ENCODE data around the gene PPDPF. TPM values are rescaled to one million over a fixed set of nuclear protein-coding genes. Genes with fewer than 3 reads are reported as not detected.

PPDPF gene
- polyA plus RNA-seq, 1 donor (not counting 4 experiments of a cell fraction or from before 2014, with no cell fraction given), result 8.8 TPM

DNA sequence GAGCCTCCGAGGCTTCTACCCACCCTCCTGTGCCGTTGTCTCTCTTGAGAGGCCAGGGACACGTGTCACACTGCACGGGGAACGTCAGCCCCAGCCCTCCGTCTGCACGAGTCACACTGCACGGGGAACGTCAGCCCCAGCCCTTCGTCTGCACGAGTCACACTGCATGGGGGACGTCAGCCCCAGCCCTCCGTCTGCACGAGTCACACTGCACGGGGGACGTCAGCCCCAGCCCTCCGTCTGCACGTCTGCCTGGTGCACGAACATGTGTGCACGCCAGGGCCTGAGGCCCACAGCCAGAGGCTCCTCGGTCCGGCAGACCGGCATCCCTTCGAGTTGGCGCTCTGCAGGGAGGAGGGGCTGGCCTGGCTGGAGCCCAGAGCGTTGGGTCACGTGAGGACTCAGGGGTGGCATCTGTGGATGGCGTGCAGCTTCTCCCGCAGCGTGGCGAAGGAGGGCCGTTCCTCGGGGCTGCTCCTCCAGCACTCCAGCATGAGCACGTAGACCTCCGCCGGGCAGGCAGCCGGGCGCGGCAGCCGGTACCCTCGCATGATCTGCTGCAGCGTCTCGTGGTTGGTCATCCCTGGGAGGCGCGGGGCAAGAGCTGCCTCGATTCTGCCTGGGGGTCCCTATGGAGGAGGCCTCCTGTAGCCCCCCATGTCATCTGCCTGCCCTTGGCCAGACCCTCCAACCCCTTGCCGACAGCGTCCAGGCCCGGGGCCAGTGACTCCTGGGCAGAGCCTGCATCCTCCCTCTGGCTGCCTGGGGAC, 20.0 kb downstream of the PPDPF start:
- TF ChIP-seq EZH2 (IDR thresholded peaks at IDR 0.05; ENCODE audit: low read length), result no peak
- TF ChIP-seq, protein P1, sequence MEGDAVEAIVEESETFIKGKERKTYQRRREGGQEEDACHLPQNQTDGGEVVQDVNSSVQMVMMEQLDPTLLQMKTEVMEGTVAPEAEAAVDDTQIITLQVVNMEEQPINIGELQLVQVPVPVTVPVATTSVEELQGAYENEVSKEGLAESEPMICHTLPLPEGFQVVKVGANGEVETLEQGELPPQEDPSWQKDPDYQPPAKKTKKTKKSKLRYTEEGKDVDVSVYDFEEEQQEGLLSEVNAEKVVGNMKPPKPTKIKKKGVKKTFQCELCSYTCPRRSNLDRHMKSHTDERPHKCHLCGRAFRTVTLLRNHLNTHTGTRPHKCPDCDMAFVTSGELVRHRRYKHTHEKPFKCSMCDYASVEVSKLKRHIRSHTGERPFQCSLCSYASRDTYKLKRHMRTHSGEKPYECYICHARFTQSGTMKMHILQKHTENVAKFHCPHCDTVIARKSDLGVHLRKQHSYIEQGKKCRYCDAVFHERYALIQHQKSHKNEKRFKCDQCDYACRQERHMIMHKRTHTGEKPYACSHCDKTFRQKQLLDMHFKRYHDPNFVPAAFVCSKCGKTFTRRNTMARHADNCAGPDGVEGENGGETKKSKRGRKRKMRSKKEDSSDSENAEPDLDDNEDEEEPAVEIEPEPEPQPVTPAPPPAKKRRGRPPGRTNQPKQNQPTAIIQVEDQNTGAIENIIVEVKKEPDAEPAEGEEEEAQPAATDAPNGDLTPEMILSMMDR (optimal IDR thresholded peaks at IDR 0.05 in 1 of 3, IDR thresholded peaks at IDR 0.05 in 1 of 3, conservative IDR thresholded peaks at IDR 0.05 in 1 of 3; ENCODE audit: extremely low read depth in 1 of 3, insufficient read depth in 2 of 3, low read length in 3 of 3), result no peak
- H3K4me2 ChIP-seq (ENCODE audit: control insufficient read depth, extremely low read depth, insufficient read depth, low read depth, low read length), result no peak overlapping the region

DNA sequence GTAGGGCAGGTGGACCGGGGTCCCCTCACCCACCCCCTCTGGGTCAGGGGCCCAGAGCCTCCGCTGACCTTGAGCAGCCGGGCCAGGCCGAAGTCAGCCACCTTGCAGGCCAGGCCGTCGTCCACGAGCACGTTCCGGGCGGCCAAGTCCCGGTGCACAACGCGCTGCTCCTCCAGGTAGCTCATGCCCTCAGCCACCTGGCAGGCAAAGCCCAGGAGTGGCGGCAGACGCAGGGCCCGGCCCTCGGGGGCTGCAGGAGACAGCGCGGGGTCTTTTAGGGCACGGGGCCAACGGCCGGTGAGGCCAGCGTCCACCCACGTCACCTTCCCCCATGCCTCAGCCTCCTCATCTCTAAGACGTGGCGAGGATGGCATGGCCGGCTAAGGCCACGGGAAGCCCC, 20.8 kb downstream of the PPDPF start:
- no peak overlapping the region for H3K4me3 ChIP-seq (ENCODE audit: control insufficient read depth in 2 of 3, extremely low read depth in 1 of 3, insufficient read depth in 2 of 3, low read depth in 1 of 3, low read length in 3 of 3)
- no peak overlapping the region for H3K4me2 ChIP-seq (ENCODE audit: control insufficient read depth, extremely low read depth, insufficient read depth, low read depth, low read length)
- H3K27me3 ChIP-seq (ENCODE audit: control insufficient read depth, extremely low read depth, insufficient read depth, low read length), result no peaks in the 10 kb centered on the region
- no peaks in the 10 kb centered on the region for H3K36me3 ChIP-seq (ENCODE audit: control insufficient read depth in 2 of 2, extremely low read depth in 1 of 2, insufficient read depth in 2 of 2, low read length in 2 of 2)
- no peak for DNase-seq (ENCODE audit: low read depth, low spot score)
- H3K79me2 ChIP-seq (ENCODE audit: control insufficient read depth, insufficient read depth, low read length), result peaks cover 7% of the 10 kb centered on the region
- no peak overlapping the region for H3K9ac ChIP-seq (ENCODE audit: control insufficient read depth, extremely low read depth, insufficient read depth, low read length)
- no peak for FAIRE-seq
- no peak for TF ChIP-seq EZH2 (IDR thresholded peaks at IDR 0.05; ENCODE audit: low read length)
- TF ChIP-seq, protein P1 (optimal IDR thresholded peaks at IDR 0.05 in 1 of 3, IDR thresholded peaks at IDR 0.05 in 1 of 3, conservative IDR thresholded peaks at IDR 0.05 in 1 of 3; ENCODE audit: extremely low read depth in 1 of 3, insufficient read depth in 2 of 3, low read length in 3 of 3), result no peak
- H3K9me1 ChIP-seq (ENCODE audit: control insufficient read depth, extremely low read depth, insufficient read depth, low read length), result no peaks in the 10 kb centered on the region
- no peaks in the 10 kb centered on the region for H3K9me3 ChIP-seq (ENCODE audit: control insufficient read depth, low read depth, low read length)
- no peak overlapping the region for H2AFZ ChIP-seq (ENCODE audit: control insufficient read depth, low read length)
- peaks cover 47% of the 10 kb centered on the region for H3K4me1 ChIP-seq (ENCODE audit: control insufficient read depth, extremely low read depth, insufficient read depth, low read length)
- no peak overlapping the region for H3K27ac ChIP-seq (ENCODE audit: control insufficient read depth, insufficient read depth, low read length)
- no peaks in the 10 kb centered on the region for H4K20me1 ChIP-seq (ENCODE audit: control insufficient read depth, extremely low read depth, insufficient read depth, low read length)
- dilution Hi-C loops (cut with MboI; ENCODE audit: extremely low pct_ligation_motif_present, low sequenced_read_pairs), result no loop called here

More for the DNA sequence above, 20.0 kb downstream of the PPDPF start:
- Histone ChIP-seq H3K27me3 (ENCODE audit: control insufficient read depth, extremely low read depth, insufficient read depth, low read length) (no peaks in the 10 kb centered on the region), H3K27ac (ENCODE audit: control insufficient read depth, insufficient read depth, low read length) (no peak overlapping the region), H4K20me1 (ENCODE audit: control insufficient read depth, extremely low read depth, insufficient read depth, low read length) (no peaks in the 10 kb centered on the region), H3K79me2 (ENCODE audit: control insufficient read depth, insufficient read depth, low read length) (peaks cover 10% of the 10 kb centered on the region), H3K36me3 (ENCODE audit: control insufficient read depth in 2 of 2, extremely low read depth in 1 of 2, insufficient read depth in 2 of 2, low read length in 2 of 2) (no peaks in the 10 kb centered on the region), H3K9me1 (ENCODE audit: control insufficient read depth, extremely low read depth, insufficient read depth, low read length) (no peaks in the 10 kb centered on the region), H3K4me1 (ENCODE audit: control insufficient read depth, extremely low read depth, insufficient read depth, low read length) (peaks cover 41% of the 10 kb centered on the region), H3K4me3 (ENCODE audit: control insufficient read depth in 2 of 3, extremely low read depth in 1 of 3, insufficient read depth in 2 of 3, low read depth in 1 of 3, low read length in 3 of 3) (no peak overlapping the region), H2AFZ (ENCODE audit: control insufficient read depth, low read length) (no peak overlapping the region), H3K9me3 (ENCODE audit: control insufficient read depth, low read depth, low read length) (no peaks in the 10 kb centered on the region), H3K9ac (ENCODE audit: control insufficient read depth, extremely low read depth, insufficient read depth, low read length) (no peak overlapping the region)
- dilution Hi-C loops (cut with MboI; ENCODE audit: extremely low pct_ligation_motif_present, low sequenced_read_pairs), result no loop called here
- no peak for FAIRE-seq
- DNase-seq (ENCODE audit: low read depth, low spot score), result no peak
